ENCODE data around the gene BSG. TPM values are rescaled to one million over a fixed set of nuclear protein-coding genes. Genes with fewer than 3 reads are reported as not detected.

The BSG gene
- total RNA-seq, 6 donors from 2014 or later, result 222 to 429 (median 387) TPM

- peak in 1 of 2 donors; percentile 85 for DNase-seq
- no peak for ATAC-seq (ENCODE audit: low FRiP score in 2 of 2)
- Histone ChIP-seq H3K27me3 (peaks cover 0 to 7% (median 0%) of the 10 kb centered on the region in 4 donors), H3K27ac (no peak overlapping the region), H3K4me3 (no peak overlapping the region), H3K4me1 (peaks cover 0 to 19% (median 7%) of the 10 kb centered on the region in 4 donors), H3K36me3 (peaks cover 16 to 45% (median 35%) of the 10 kb centered on the region in 4 donors), H3K9me3 (no peaks in the 10 kb centered on the region)
- WGBS, 2 donors, result 42% methylated on average over 28 of the region's 97 CpGs; no CpG with 5 or more reads in 1 of the 2 donors
- TF ChIP-seq POLR2AphosphoS5 (IDR thresholded peaks at IDR 0.05) (no peak), POLR2A (IDR thresholded peaks at IDR 0.05) (no peak), EP300 (IDR thresholded peaks at IDR 0.05) (no peak), CTCF (IDR thresholded peaks at IDR 0.05) (no peak)
Observed at GRCh38 chr19:616062-616700, 43.8 kb downstream of the BSG start.

GRCh38 chr19:616747-617526 lies 44.5 kb downstream of the BSG start:
- Histone ChIP-seq H3K4me1 (peaks cover 0 to 12% (median 2%) of the 10 kb centered on the region in 4 donors), H3K27me3 (peaks cover 0 to 7% (median 0%) of the 10 kb centered on the region in 4 donors), H3K4me3 (no peak overlapping the region), H3K36me3 (peaks cover 16 to 53% (median 40%) of the 10 kb centered on the region in 4 donors), H3K27ac (no peak overlapping the region), H3K9me3 (no peaks in the 10 kb centered on the region)
- DNase-seq (peak in 1 of 2 donors; percentile 81), ATAC-seq (ENCODE audit: low FRiP score in 2 of 2) (no peak)
- 93 to 94% methylated on average over 16 to 39 of the region's 58 CpGs for WGBS, 2 donors
- TF ChIP-seq POLR2AphosphoS5 (IDR thresholded peaks at IDR 0.05) (no peak), EP300 (IDR thresholded peaks at IDR 0.05) (no peak), CTCF (IDR thresholded peaks at IDR 0.05) (no peak), POLR2A (IDR thresholded peaks at IDR 0.05) (no peak)

DNA sequence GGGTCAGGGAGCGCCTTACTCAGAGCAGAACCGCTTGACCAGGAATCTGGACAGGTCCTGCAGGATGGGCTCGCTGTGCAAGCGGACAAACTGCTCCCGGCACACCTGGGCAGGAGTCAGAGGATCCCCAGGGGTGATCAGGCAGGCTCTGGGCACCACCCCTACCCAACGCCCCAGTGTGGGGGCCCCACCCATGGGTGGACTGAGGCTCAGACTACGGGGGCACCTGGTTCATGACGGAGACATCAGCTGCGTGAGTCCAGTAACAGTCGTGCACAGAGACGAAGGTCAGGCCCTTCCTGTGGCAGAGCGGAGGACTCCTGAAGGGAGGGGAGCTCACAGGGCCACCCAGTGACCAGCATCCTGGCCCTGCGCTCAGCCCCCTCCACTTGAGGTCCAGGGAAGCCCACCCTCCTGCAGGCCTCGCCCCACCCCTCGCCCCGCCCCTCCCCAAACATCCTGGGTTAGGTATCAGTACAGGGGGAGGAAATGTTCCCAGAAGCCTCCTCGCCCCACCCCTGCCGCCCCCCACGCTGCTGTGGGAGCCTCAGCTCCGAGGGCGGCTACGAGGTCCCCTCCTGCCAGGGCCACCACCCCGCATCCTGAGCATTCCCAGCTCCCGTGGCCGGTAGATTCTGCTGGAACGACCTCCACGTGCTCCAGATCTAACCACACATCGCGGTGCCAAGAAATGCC lies 45.3 kb downstream of the BSG start:
- TF ChIP-seq EP300 (IDR thresholded peaks at IDR 0.05) (no peak), POLR2A (IDR thresholded peaks at IDR 0.05) (no peak), CTCF (IDR thresholded peaks at IDR 0.05) (no peak), POLR2AphosphoS5 (IDR thresholded peaks at IDR 0.05) (no peak)
- DNase-seq (peak in 1 of 2 donors; percentile 66), ATAC-seq (ENCODE audit: low FRiP score in 2 of 2) (no peak)
- H3K27ac ChIP-seq, result no peak overlapping the region
- 89 to 94% methylated on average over 6 to 27 of the region's 29 CpGs for WGBS, 2 donors
- peaks cover 0 to 7% (median 0%) of the 10 kb centered on the region in 4 donors for H3K27me3 ChIP-seq
- peaks cover 0 to 12% (median 2%) of the 10 kb centered on the region in 4 donors for H3K4me1 ChIP-seq
- no peaks in the 10 kb centered on the region for H3K9me3 ChIP-seq
- H3K4me3 ChIP-seq, result no peak overlapping the region
- H3K36me3 ChIP-seq, result peaks cover 16 to 60% (median 47%) of the 10 kb centered on the region in 4 donors

GRCh38 chr19:618247-618619 lies 45.8 kb downstream of the BSG start:
- Histone ChIP-seq H3K9me3 (no peaks in the 10 kb centered on the region), H3K27ac (no peak overlapping the region), H3K36me3 (peaks cover 16 to 66% (median 52%) of the 10 kb centered on the region in 4 donors), H3K27me3 (peaks cover 0 to 7% (median 0%) of the 10 kb centered on the region in 4 donors), H3K4me1 (peaks cover 0 to 12% (median 2%) of the 10 kb centered on the region in 4 donors), H3K4me3 (no peak overlapping the region)
- 95 to 96% methylated on average over 15 to 19 of the region's 19 CpGs for WGBS, 2 donors
- TF ChIP-seq POLR2AphosphoS5 (IDR thresholded peaks at IDR 0.05), result no peak
- no peak for TF ChIP-seq POLR2A (IDR thresholded peaks at IDR 0.05)
- no peak for TF ChIP-seq EP300 (IDR thresholded peaks at IDR 0.05)
- TF ChIP-seq CTCF (IDR thresholded peaks at IDR 0.05), result no peak
- ATAC-seq (ENCODE audit: low FRiP score in 2 of 2), result no peak
- peak in 1 of 2 donors; percentile 78 for DNase-seq
